GM03348 (cell line): Measurements from ENCODE around the gene BBS4.

Experiments used
- DNase-seq: peaks from one replicate; pipeline ENCODE4 v3.0.0; 2012; ENCODE audit warnings: low spot score

Gene BBS4

GRCh38 chr15:72764656-72765055 is 78.6 kb downstream of the BBS4 start:
- DNase-seq = no peak

- DNase-seq = no peak
These were observed 80.0 kb downstream of the BBS4 start for GRCh38 chr15:72766025-72766424.

DNA sequence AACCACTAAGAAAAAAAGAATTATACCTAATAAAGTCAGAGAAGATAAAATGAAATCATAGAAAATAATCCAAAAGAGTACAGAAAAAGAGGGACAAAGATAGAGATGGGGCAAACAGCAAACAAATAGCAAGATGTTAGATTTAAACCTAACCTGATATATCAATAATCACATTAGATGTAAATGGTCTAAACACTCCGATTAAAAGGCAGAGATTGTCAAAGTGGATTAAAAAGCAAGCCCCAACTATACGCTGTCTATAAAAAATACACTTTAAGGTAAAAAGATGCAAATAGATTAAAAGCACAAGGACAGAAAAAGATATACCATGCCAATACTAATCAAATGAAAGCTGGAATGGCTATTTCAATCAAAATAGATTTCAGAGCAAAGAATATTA is 80.8 kb downstream of the BBS4 start:
- no peak for DNase-seq

- DNase-seq = no peak
These were observed 84.8 kb downstream of the BBS4 start for GRCh38 chr15:72770673-72771328.

- DNase-seq = no peak
These were observed 85.3 kb downstream of the BBS4 start for GRCh38 chr15:72771329-72771725.

DNA sequence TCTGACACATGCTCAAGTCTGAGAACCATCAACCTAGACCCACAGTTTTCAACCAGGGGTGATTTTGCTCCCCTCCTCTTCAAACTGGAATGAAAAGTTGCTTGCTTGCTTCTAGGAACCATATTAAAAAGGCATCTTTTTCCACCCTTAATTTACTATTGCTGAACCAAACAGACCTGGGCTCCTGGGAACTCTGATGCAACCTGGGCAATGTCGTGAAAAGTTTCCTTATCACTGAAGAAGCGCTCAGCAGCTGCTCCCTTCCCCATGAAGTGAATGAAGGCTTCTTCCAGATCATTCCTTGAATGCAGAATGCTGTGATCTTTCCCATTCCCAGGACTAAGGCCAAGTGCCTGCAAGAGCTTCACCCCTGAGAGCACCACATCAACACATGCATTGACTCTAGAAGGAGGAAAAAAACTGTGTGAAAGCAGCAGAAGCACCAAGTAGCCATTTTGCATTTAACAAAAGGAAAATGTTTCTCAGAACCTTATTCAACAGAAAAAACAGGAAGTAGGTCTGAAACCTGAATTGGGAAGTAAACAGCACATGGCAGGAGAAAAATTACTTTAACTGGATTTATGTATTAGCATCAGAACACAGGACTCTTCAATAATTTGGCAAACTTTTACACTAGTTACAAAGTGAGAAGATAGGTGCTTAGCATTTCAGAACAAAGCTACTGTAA is 88.8 kb downstream of the BBS4 start:
- no peak for DNase-seq

GRCh38 chr15:72778796-72779195 is 92.8 kb downstream of the BBS4 start:
- no peak for DNase-seq

- DNase-seq = no peak
These were observed 95.6 kb downstream of the BBS4 start for GRCh38 chr15:72781631-72782030.

- peak; percentile 30 for DNase-seq
These were observed 96.4 kb downstream of the BBS4 start for GRCh38 chr15:72782274-72783003.

GRCh38 chr15:72783004-72783639 is 97.1 kb downstream of the BBS4 start:
- DNase-seq = no peak

DNA sequence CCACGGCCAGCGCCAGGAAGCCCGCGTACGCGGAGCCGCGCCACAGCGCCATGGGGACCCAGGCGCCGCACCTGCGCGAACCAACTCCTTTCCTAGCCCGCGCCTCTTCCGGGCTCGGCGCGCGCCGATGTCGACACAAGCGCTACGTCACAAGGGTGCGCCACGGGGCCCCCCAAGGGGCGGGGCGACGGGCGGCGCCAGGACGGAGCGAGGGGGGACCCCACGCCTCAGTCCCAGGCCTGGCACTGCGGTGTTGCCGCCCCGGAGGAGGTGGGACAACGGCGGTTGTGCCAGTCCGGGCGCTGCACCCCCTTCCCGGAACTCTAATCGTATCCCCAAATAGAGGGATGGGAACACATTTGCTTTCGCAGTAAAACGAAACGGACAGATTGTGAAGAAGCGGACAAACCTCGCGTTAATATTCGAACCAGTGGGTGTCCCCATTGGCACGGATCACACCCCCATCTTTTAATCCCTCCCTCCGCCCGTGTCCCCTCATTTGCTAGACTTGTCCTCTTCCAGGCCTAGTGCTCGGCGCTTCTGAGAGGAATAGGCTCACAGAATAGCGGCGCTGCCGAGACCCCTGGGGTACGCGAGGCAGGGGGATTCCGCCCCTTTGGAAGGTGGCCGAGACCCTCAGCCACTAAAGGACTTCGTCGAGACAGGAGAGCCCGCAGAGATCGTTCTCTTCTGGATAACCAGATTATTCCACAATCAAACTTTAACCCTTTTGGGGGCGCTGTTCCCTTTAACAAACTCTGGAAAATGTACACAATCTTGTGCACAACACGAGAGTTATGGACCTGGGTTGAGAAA is 97.8 kb downstream of the BBS4 start, which contains the start of gene ADPGK:
Gene ADPGK, minus strand, starts transcription at position 119 of the 816 bp plus-strand sequence. Its CDS starts 67 bp downstream, at position 52.
- peak; percentile 99 for DNase-seq

GRCh38 chr15:72784456-72784876 is 98.5 kb downstream of the BBS4 start:
- DNase-seq = no peak

- DNase-seq = peak; percentile 24
These were observed 99.4 kb downstream of the BBS4 start for GRCh38 chr15:72785432-72785831.

- no peak for DNase-seq
These were observed 99.8 kb downstream of the BBS4 start for GRCh38 chr15:72785841-72786240.

DNA sequence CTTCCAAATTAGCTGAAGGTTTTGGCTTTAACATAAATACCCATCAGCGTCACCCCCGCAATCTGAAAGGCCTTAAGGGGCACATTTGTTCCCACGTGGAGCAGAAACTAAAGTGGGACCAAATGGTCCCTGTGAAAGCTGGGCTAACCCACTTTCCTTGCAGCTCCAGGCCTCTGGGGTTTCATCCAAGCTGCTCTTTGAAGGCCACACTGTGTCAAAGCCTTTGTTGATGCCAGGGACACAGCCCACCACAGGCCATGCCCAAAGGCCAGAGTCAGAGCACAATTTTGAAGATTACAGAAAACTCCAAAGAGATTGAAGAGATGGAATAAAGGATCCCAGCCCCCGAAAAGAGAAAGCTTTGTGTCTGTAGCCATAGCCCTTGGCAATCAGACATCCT is 100.2 kb downstream of the BBS4 start:
- no peak for DNase-seq

- DNase-seq = no peak
These were observed 100.8 kb downstream of the BBS4 start for GRCh38 chr15:72786676-72787345.

GRCh38 chr15:72787526-72787925 is 101.5 kb downstream of the BBS4 start:
- no peak for DNase-seq
